PFSK-1 (cell line): Measurements from ENCODE around the gene CMIP.

Experiments
- POLR2AphosphoS5 ChIP-seq: IDR thresholded peaks from 2 replicates; pipeline ENCODE4 v1.6.1; 2012; ENCODE audit warnings: low read depth, mild to moderate bottlenecking, control low read depth, low read length, moderate library complexity
- REST ChIP-seq, 2 experiments: IDR thresholded peaks; 2 replicates each; pipeline versions ENCODE4 v1.6.1 to v1.8.0; 2011 to 2012; ENCODE audit warnings: low read depth in 2 of 2, low read length in 2 of 2, control low read depth in 1 of 2, inconsistent platforms in 1 of 2, mild to moderate bottlenecking in 1 of 2, moderate library complexity in 1 of 2; ENCODE audit not compliant: insufficient read depth in 1 of 2
- SIN3A ChIP-seq: IDR thresholded peaks from 2 replicates; pipeline ENCODE4 v1.6.1; 2012; ENCODE audit warnings: mild to moderate bottlenecking, low read length, moderate library complexity, borderline replicate concordance; ENCODE audit not compliant: insufficient read depth
- TAF1 ChIP-seq: IDR thresholded peaks from 2 replicates; pipeline ENCODE4 v1.6.1; 2012; ENCODE audit warnings: low read length, control low read depth, borderline replicate concordance; ENCODE audit not compliant: insufficient read depth

- TF ChIP-seq REST (IDR thresholded peaks at IDR 0.05; ENCODE audit: insufficient read depth in 1 of 2, low read depth in 2 of 2, low read length in 2 of 2) (no peak), POLR2AphosphoS5 (no peak), SIN3A (no peak), TAF1 (no peak)
Measured at GRCh38 chr16:81602792-81603191, 158.2 kb downstream of the CMIP start.
